Hypothalamus (tissue), 51 donors: ENCODE results near the gene NECTIN1.

Experiments used
- DNase-seq, 51 donors: peaks; one replicate each; lab custom pipeline; 2025; lab: John Stamatoyannopoulos, UW

The NECTIN1 gene, protein sequence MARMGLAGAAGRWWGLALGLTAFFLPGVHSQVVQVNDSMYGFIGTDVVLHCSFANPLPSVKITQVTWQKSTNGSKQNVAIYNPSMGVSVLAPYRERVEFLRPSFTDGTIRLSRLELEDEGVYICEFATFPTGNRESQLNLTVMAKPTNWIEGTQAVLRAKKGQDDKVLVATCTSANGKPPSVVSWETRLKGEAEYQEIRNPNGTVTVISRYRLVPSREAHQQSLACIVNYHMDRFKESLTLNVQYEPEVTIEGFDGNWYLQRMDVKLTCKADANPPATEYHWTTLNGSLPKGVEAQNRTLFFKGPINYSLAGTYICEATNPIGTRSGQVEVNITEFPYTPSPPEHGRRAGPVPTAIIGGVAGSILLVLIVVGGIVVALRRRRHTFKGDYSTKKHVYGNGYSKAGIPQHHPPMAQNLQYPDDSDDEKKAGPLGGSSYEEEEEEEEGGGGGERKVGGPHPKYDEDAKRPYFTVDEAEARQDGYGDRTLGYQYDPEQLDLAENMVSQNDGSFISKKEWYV

DNA sequence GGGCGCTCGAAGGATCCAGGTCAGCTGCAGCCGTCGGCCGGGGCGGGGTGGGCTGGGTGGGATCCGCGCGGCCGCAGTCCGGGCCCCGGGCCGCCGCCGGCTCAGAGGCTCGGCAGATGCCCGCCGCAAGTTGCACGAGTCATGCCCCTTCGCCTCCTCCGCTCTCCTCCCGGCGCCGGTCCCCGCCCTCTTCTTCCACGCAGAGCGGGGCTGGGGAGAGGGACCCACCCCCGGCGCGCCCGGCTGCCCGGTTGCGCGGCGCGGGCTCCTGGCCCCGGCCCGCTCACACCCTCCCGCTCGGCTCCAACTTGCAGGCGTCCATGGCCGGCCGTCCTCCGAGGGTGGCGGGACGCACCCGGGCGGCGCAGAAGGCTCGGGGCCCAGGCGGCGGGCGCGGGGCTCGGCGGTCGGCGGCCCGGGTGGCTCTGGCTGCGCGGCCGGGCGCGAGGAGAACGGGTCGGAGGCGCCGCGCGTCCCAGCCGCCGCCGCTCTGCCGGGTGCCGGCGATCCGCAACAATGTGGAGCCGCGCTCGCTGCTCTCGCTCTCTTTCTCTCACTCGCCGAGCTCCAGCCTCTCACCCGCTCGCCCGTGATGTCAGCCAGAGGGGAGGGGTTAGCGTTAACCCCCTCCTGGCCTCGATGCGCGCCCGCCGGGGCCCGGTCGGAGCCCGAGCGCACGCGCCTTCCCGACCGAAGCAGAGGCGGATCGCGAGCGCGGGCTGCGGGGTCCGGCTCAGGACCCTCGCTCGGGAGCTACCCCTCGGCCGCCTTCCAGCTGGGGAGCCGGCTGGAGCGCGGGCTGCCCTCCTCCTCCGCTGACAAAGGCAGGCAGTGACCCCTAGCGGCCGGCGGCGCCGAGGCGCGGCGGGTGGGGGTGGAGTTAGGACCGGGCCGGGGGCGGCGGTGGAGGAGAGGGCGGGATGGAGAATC is at the start of gene NECTIN1:
TSS of gene NECTIN1 (minus strand) at position 550 of the 930 bp plus-strand sequence. CDS start 647 bp downstream, outside the sequence.
- peak; percentile 62 to 97 (median 90) for DNase-seq

DNA sequence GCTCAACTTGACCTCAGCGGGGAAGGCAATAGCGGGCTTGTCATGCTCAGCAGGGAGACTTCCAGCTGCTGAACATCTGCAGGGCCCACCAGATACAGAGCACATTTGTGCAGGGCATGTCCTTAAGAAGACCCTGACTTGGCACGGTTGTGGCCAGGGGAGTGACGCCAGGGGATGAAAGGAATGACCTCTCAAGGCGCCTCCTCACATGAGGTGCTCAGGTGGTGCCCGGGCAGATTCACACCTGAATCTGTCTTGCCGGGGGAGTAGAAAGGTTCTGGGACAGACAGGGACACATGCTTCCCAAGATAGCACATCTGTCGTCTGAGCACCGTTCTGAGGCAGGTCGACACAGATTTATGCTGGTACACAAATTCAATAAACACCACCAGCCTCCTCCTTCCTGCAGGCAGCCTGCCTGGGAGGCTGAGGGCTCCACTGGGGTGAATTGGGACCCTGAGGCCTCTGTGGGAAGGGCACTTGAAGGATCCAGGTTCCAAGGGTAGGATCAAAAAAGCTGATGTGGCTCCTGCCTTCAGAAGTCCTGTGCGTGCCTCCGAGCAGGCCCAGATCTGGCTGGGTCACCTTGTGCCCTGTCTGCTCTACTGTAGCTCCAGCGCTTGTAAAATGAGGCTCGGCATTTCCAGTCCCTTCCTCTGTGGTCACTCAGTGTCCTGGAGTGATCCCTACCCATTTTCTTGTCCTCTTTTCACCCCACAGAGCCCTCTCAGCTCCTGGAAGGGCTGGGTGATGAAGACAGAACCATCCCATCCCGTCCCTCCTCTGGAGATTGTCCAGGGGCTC is 49.6 kb upstream of the NECTIN1 start:
- DNase-seq = no peak

DNA sequence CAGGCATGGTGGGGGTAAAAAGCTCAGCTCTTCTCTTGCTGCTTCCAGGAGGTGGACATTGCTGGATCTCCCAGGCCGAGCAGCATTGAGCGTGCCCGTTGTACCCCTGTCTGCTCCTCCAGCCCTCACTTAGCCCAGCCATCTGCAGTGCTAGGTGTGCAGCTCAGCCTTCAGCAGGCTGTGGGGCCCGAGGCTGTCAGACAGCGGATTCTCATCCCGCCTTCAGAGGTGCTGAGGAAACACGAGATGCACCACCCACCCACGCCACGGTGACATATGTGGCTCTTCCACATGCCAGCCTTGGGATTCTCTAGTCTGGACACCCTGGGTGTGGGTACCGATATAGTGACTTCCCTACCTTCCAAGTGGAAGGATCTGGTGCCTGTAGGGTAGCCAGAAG is 48.9 kb upstream of the NECTIN1 start:
- DNase-seq = no peak

DNA sequence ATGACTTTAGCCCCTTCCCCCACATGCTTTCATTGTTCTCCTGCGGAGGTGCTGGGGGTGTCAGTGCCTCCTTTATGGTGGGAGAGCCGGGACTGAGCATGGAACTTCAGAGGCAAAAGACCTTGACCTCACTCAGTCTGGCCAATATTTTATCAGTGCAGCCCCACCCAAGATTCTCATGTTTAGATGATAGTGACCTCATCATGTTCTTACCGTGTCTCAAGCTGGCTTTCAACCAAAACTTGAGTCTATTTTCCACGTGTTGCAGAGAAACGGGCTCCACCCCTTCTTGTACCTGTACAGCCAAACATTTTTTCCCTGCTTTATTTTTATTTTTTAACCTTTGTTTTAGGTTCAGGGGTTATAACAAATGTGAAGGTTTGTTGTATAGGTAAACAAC is 47.7 kb upstream of the NECTIN1 start:
- no peak for DNase-seq

DNA sequence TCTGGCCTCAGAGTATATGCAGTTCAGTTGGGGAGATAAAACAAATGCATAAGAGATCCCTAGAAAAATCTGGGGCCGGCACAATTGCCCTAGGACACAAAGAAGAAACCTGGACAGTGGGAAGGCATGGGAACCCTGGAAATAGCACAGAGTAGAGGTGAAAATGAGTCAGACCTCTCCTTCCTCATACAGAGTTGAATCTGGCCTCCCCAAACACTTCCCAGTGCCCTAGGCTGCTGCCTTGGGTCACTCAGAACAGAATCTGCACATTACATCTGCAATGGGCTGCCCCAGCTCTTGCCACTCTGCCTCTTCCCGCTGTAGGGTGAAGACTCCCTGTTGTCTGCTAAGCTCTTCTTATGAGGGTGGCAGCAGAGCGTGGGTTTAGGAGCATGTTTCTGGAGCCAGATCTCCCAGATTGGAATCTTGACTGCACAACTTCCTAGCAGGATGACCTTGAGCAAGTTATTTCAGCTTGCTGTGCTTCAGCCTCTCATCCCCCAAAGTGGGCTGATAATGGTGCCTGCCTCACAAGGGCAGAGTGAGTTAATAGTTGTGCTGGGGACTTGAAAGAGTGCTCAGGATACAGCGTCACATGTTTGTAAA is 47.1 kb upstream of the NECTIN1 start:
- DNase-seq = no peak

DNA sequence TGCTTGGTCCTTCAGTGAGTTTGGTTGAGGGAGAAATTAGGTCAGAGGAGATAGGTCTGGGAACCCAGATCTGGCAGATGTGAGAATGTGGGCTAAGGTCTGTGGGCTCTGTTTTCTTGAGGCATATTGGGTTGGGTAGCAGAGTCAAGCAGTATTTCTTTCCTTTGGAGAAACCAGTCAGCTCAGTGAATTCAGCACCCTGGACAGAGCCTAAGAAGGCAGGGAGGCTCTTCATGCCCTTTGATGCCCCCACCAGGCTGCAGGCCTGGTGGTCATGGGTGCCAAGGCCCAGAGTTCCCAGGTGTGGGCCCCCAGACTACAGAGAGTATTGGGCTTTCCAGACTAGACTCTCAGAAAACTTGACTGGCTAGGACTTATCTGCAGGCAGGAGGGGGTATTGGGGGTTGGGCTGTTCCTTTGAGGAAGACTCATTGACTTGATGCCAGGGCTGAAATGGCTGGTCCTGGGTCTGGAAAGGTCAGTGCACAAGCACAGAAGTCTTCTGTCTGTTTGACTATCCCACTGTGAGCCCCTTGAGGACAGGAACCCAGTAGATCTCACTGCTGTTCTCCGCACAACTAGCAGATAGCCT is 45.3 kb upstream of the NECTIN1 start:
- no peak for DNase-seq

DNA sequence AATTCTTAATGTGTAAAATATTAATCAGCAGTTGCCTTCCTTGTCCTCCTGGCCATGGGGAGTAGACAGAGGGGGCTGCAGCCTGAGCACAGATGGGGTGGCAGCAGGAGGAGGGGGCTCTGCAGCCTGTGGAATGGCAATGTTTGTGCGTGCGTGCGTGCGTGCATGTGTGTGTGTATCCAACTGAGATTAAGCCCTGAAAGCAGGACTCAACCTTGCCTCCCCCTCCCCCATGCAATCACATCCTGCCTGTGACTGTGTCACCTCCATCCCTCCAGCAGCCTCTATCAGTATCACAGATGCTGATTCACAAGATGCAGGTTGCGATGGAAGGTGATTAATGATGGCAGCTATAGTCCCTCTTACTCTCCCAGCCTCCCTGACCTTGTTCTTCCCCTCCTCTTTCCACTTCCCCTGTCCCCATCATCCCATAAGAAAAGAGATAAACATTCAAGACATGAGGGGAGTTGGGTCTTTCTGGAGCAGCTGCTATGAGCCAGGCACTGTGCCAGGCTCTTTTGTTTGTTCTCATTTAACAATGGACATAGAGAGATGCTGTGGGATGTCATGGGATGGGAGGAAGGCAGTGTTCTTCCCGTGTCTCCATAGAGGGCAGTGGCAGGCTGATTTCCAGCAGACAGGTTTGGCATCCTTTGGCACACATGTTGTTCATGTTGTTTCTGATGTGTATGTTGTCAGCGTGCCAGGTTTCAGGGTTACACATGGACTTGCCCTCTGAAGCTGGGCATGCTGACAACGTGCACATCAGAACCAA is 43.8 kb upstream of the NECTIN1 start:
- DNase-seq = peak in 24 of 51 donors; percentile 6 to 61 (median 37)

DNA sequence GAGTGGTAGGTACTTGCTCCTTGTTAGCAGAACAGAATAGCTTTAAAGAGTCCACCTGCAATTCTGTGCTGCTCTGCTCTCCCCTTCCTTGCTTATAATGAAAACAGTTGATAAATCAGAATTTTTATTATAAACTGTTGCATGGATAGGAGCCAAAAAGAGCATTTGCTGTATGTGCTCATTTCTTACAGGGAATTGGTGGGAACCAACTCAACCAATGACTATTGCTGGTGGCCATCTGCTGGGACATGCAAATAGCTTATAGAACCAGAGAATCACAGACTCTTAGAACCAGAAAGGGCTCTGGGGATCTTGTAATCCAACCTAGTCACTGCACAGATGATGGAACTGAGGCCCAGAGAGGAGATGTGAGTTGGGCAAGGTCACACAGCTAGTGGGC is 43.1 kb upstream of the NECTIN1 start:
- no peak for DNase-seq

DNA sequence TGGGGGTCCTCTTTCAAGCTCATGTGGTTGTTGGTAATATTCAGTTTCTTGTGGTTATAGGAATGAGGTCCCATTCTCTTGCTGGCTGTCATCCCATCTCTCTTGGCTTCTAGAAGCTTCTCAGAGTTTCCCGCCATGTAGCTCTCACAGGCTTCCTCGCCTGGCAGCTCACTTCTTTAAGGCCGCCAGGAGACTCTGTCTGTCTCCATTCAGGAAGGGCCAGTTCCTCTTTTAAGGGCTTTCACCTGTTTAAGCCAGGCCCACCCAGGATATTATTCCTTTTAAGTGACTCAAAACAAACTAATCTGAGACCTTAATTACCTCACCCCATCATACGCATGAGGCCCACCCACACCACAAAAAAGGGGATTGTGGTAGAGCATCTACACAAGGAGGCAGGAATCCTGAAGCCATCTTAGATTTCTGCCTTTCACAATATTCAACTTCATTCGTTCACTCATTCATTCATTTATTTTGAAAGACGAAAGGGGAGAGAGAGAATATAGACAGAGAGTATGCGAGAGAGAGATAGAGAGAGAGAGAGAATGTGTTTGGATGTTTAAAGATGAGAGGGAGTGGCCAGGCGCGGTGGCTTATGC is 42.3 kb upstream of the NECTIN1 start:
- DNase-seq = no peak

DNA sequence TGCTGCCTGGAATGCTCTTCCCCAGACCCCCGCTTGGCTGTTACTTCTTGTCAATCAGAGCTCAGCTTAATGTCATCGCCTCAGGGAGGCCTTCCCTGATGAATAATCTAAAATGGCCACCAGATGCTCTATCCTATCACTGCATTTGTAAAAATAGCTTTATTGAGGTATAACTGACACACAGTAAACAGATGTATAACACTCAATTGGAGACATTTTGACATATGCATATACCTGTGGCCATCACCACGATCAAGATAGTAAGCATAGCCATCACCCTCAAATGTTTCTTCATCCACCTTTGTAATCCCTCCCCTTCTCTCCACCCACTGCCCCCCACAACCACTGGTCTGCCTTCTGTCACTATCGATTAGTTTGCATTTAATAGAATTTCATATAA is 36.6 kb upstream of the NECTIN1 start:
- DNase-seq = no peak

DNA sequence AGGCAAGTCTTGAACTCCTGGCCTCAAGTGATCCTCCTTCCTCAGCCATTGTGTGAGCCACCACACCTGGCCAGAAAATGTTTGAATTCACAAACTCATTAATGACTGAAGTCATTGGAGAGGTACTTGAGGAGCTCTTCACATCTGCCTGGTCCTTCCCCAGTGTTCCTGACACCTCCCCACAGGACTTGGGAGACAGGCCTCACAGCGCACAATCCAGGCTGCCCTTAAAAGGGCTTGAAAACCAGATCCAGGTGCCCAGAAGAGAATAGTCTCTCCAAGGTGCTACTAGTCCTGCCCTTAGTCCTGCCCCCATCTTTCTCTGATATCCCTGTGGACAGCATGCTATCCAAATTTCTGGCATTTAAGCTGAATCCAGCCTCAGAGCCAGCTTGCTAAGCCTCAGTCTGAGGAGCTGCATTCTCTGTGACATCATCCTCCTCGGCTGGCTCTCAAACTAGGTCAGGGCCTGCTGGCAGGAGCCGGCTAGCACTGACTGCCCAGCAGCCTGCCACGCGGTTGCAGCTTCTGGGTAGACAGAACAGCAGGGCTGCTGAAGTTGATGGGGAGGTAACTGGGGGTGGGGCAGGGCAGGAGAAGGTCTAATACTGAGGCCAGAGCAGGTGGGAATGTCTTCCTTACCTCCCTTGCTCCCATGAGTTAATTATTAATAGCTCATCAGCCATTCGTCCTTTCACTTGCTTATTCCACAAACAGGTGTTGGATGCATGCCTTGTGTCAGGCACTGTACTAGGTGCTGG is 35.3 kb upstream of the NECTIN1 start:
- DNase-seq = peak in 42 of 51 donors; percentile 9 to 87 (median 52)

DNA sequence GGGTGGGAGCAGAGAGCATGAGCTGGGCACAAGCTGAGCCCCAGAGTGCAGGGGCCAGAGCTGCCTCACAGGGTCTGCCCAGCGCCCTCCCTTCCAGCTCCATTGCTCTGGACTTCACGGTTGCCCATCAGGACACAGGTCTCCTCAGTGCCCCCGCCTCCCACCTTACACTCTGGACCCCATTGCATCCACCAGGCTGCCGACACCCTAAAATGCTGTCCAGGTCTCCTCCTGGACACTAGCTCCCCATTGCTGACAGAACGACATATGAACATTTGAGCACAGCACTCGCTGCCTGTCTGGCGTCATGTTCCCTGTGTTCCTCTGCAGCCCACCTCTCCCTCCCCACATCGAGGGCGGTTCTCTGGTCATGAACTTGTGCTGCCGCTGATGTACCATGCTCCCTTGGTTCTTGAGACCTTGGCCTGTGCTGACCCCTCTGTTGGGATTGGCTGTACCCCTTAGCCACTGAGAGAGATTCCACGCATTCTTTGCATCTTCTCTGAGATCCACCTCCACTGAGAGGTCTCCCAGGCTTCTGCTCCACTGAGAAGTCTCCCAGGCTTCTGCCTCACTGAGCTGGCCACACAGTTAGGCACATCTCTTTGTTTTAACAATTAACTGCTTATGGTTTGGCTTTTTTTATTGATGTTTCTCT is 34.2 kb upstream of the NECTIN1 start:
- DNase-seq = no peak

DNA sequence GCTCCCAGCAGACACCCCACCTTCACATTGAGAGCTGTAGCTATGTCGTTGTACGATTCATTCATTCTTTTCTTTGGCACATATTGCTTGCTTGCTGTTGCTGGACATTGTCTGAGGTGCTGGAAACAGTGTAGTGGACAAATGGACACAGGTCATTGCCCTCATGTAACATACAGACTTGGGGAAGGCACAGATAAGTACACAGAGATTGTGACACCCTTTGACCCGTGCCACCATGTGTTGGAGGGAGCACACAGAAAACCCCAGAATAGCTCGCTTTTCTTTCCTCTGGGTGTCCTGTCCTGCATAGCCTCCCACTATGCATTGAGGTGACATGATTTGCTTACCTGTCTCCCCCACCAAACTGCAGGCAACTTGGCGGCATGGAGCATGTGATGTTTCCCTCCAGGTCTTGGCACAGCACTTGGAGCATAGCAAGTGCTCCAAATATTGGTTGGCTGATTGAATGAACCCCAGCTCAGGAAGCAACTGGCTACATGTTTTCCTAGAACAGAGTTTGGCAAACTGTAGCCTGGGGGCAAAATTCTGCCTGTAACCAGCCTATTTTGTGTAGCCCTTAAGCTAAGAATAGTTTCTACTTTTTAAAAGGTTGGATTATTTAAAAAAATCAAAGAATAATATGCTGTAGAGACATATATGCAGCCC is 30.9 kb upstream of the NECTIN1 start:
- no peak for DNase-seq

DNA sequence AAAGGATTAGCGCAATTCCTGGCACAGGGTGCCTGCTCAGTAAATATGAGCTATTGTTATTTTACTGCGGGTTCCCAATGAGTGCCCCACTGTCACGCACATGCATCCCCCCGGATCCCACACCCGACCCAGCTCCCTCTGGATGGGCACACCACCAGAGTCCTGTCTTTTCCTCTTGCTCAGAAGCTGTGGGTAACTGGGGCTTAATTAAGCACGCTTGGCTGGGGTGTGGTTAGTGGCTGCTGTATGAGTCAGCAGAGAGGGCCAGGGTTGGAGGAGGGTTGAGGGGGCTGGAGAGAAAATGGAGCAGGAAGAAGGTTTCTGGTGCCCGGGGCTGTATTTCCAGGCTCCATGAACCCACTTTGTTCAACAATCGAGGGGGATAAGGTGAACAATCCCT is 30.3 kb upstream of the NECTIN1 start:
- DNase-seq = peak in 1 of 51 donors; percentile 5

DNA sequence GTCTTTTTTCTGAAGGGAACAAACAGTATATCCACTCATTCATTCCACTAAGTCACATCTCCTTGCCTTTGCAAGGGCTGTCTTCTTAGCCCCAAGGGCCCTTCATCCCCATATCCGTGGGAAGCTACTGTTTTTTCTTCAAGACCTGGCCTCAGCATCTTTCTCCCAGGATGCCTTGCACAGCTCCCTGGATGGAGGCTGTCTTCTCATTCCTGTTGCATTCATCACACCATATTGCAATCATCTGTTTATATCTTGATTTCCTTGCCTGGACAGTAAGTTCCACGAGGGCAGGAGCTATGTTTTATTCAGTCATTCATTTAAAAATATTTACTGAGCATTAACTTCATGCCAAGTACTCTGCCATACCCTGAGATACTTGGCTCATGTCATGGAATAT is 29.3 kb upstream of the NECTIN1 start:
- no peak for DNase-seq

DNA sequence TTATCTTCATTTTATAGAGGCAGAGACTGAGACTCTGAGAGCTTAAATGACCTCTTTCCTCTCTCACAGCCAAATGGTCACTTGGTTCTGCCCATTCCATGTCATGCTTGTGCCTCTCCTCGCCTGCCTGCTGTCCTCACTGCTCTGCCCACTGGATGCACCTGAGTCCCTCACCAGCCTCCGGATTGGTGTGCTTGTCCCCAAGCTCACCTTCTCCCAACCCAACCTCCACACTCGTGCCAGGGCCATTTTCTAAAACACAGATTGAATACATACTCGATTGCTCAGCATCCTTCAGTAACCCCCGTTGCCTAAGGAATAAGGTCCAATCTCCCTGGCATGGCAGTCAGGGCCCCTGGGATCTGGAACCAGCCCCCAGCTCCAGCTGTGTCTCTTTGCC is 28.4 kb upstream of the NECTIN1 start:
- DNase-seq = no peak
